HL-60 (cell line): ENCODE measurements around the gene MXD4.
"Not testable (repeated sequence)": the region's sequence is repeated elsewhere in the genome, so short reads cannot be mapped to it uniquely, and the experiment has no call there.

Source experiments
- DNase-seq, 2 experiments: peaks; one replicate each; pipeline ENCODE4 v3.0.0-alpha.2; 2010 to 2020; ENCODE audit warnings: low read depth in 1 of 2, low spot score in 1 of 2
- H3K27ac ChIP-seq: fragments of 250-450 bp; sonication (Bioruptor Pico); replicated peaks from 2 replicates; pipeline ENCODE4 v1.5.1; 2020; ENCODE audit warnings: mild to moderate bottlenecking, moderate library complexity
- H3K27me3 ChIP-seq: fragments of 250-450 bp; sonication (Bioruptor Pico); 2 replicates; pipeline ENCODE4 v1.5.1; 2021; ENCODE audit warnings: mild to moderate bottlenecking, moderate library complexity; ENCODE audit not compliant: insufficient read depth, poor library complexity, severe bottlenecking
- H3K4me3 ChIP-seq: replicated peaks from 2 replicates; pipeline ENCODE4 v1.5.1; 2011; ENCODE audit warnings: mild to moderate bottlenecking, control low read depth, low read length; ENCODE audit not compliant: insufficient read depth
- CTCF ChIP-seq: IDR thresholded peaks from one replicate; pipeline ENCODE4 v1.5.1; 2011; ENCODE audit warnings: low read length, control low read depth, inconsistent platforms; ENCODE audit not compliant: insufficient read depth
- GABPA ChIP-seq: IDR thresholded peaks from 2 replicates; pipeline ENCODE4 v1.6.1; 2012; ENCODE audit warnings: low read depth
- POLR2AphosphoS5 ChIP-seq: IDR thresholded peaks from 2 replicates; pipeline ENCODE4 v1.6.1; 2012; ENCODE audit warnings: low read depth
- SPI1 ChIP-seq: IDR thresholded peaks from 2 replicates; pipeline ENCODE4 v1.6.1; 2012; ENCODE audit warnings: low read depth, mild to moderate bottlenecking, borderline replicate concordance
- TF ChIP-seq, protein P1 (sequence below): IDR thresholded peaks from 2 replicates; pipeline ENCODE4 v1.6.1; 2012; ENCODE audit warnings: low read depth; ENCODE audit not compliant: insufficient replicate concordance

MXD4 gene

DNA sequence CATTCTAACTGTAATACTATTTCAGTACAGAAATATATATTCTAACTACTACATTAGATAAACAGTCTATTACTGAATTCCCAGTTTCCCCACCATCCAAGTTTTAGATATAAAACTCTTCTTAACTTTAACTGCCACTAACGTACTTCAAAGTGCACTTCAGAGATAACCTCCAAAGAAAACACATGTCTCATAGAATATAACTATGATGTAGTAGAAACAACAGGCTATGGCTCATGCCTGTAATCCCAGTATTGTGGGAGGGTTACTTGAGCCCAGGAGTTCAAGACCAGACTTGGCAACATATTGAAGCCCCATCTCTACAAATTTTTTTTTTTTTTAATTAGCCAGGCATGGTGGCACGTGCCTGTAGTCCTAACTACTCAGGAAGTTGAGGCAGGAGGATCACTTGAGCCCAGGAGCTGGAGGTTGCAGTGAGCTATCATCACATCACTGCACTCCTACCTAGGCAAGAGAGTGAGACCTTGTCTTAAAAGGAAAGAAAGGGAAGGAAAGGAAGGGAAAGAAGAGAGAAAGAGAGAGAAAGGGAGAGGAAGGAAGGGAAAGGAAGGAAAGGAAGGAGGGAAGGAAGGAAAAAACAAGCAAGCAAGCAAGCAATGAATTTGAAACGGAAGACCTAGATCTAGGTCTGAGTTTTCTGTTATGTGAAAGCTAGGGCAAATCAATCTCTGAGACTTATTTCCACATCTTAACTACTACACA lies 24.8 kb downstream of the MXD4 start:
- Histone ChIP-seq H3K4me3 (no peak overlapping the region), H3K27me3 (no peaks in the 10 kb centered on the region), H3K27ac (no peak overlapping the region)
- DNase-seq = no peak
- no peak for TF ChIP-seq POLR2AphosphoS5
- TF ChIP-seq, protein P1, sequence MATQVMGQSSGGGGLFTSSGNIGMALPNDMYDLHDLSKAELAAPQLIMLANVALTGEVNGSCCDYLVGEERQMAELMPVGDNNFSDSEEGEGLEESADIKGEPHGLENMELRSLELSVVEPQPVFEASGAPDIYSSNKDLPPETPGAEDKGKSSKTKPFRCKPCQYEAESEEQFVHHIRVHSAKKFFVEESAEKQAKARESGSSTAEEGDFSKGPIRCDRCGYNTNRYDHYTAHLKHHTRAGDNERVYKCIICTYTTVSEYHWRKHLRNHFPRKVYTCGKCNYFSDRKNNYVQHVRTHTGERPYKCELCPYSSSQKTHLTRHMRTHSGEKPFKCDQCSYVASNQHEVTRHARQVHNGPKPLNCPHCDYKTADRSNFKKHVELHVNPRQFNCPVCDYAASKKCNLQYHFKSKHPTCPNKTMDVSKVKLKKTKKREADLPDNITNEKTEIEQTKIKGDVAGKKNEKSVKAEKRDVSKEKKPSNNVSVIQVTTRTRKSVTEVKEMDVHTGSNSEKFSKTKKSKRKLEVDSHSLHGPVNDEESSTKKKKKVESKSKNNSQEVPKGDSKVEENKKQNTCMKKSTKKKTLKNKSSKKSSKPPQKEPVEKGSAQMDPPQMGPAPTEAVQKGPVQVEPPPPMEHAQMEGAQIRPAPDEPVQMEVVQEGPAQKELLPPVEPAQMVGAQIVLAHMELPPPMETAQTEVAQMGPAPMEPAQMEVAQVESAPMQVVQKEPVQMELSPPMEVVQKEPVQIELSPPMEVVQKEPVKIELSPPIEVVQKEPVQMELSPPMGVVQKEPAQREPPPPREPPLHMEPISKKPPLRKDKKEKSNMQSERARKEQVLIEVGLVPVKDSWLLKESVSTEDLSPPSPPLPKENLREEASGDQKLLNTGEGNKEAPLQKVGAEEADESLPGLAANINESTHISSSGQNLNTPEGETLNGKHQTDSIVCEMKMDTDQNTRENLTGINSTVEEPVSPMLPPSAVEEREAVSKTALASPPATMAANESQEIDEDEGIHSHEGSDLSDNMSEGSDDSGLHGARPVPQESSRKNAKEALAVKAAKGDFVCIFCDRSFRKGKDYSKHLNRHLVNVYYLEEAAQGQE = no peak
- no peak for TF ChIP-seq CTCF
- TF ChIP-seq GABPA = no peak
- no peak for TF ChIP-seq SPI1

DNA sequence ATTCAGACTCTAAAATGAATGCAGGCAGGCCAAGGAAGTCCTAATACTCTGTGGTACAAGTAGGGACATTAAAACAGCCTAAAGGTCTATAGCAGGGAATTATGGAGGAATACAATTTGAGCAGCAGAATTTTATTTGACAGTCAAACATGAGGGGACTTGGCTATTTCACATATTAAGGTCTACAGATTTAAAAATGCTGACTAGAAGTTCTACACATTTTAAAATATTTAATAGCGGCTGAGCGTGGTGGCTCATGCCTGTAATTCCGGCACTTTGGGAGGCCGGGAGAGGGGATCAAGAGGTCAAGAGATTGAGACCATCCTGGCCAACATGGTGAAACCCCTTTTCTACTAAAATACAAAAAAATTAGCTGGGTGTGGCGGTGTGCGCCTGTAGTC lies 30.8 kb downstream of the MXD4 start:
- no peak for TF ChIP-seq POLR2AphosphoS5
- TF ChIP-seq, protein P1 = no peak
- no peak overlapping the region for H3K4me3 ChIP-seq
- no peak for DNase-seq
- H3K27ac ChIP-seq = no peak overlapping the region
- H3K27me3 ChIP-seq = no peaks in the 10 kb centered on the region

DNA sequence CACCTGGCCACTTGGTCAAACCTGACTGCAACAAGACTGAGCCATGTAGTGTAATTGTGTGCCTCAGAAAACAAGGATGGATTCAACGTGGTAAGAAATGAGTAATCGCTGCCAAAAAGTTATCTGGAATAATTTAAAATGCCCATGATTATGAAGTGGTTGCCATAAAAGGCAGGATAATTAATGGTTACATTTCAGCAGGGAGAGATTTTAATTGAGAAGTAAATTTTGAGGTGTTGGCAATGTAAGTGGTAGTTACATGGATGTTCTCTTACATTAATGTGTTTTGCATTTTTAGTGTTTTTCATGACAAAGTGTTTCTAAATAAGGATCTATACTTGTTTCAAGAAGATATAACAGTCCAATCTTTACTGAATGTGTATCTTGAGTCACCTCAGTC lies 35.6 kb downstream of the MXD4 start:
- Histone ChIP-seq H3K27ac (no peak overlapping the region), H3K4me3 (no peak overlapping the region), H3K27me3 (no peaks in the 10 kb centered on the region)
- DNase-seq = no peak
- no peak for TF ChIP-seq POLR2AphosphoS5
- no peak for TF ChIP-seq SPI1

DNA sequence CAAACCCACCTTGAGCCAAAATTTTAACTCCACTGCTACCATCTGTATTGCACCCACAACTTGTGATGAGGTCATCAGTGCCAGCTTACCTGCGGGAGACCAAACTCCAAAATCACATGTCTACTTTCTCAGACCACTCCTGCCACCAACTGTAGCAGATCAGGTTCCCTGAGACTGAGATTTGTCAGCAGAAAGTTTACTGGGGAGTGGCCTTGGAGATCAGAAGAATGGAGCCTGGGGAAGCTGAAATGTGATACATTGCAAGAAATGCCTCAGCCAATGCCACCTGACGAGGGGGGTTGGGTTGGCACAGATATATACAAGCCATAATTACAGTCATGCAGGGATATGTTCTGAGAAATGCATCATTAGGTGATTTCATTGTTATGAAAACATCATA lies 39.1 kb downstream of the MXD4 start:
- no peak overlapping the region for H3K27ac ChIP-seq
- no peaks in the 10 kb centered on the region for H3K27me3 ChIP-seq
- H3K4me3 ChIP-seq = no peak overlapping the region
- TF ChIP-seq GABPA (no peak), POLR2AphosphoS5 (no peak), SPI1 (no peak), CTCF (no peak)
- TF ChIP-seq, protein P1 = no peak
- DNase-seq = no peak

GRCh38 chr4:2221378-2221777 lies 40.5 kb downstream of the MXD4 start:
- DNase-seq, H3K4me3 ChIP-seq, H3K27me3 ChIP-seq, H3K27ac ChIP-seq: not testable (repeated sequence)
